Posterior vena cava (tissue), 2 donors: ENCODE results near the gene PAX9. TPM values are rescaled to one million over a fixed set of nuclear protein-coding genes. Genes with fewer than 3 reads are reported as not detected.

Experiments used
- DNase-seq: peaks from one replicate; pipeline ENCODE4 v3.0.0-alpha.2; 2020; ENCODE audit warnings: low spot score
- intact Hi-C, 2 donors: fragments of 100-400 bp; cut with DNase I; formaldehyde crosslinking; loops; one replicate each; pipeline versions ENCODE4 v1.14.1 to v1.14.2; 2022 to 2023
- total RNA-seq, 2 donors: library from RNA; stranded (reverse); fragmentation: NEBNext Ultra II Directional; extraction: Animal tissue kit (Norgen Biotek cat#: 25700); gene quantifications; one replicate each; pipeline ENCODE4 v1.2.1, GENCODE V29; 2021
- donor health status: DM: yes; HTN: yes; CAD: no.
- donor health status: DM: yes; HTN: yes; CAD: no.

PAX9 gene
- total RNA-seq, 2 donors from 2014 or later: 0.10 TPM; not detected in 1

DNA sequence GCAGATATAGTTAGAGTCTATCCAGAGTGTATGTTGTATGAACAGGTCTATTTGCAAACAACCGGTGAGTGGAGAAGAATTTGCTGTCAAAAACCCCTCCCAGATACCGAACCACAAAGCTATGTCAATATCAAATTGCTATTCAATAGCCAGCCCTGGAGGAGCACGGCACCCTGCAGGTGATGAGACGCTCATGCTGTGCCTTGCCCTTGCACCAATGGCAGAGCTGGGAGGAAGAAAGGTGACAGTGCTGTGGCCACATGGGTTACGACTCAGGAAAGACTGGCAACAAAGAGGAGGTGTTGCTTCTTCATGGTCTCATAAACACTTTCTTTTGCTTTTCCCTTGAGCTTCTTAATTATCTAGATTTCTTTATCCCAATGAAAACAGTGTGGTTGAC, 55.7 kb downstream of the PAX9 start:
- intact Hi-C loops: no loop called here
- DNase-seq: no peak

DNA sequence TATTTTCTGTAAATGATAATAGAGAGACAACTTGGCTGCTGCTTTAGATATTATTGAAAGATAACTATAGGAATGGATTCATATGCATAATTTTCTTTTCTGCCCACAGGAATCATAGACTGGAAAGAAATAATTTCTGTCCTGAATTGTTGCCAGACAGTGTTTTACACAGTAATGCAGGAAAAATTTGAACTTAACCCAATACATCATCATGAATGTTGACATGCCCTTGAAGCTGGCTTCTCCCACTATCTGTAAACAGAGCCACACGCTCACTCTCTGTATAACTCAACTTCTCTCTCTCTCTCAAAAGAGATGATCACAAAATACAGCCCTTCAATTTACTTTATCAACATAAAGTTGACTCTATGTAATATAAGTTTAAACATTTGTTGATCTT, 56.6 kb downstream of the PAX9 start:
- intact Hi-C loops: no loop called here
- DNase-seq: no peak

DNA sequence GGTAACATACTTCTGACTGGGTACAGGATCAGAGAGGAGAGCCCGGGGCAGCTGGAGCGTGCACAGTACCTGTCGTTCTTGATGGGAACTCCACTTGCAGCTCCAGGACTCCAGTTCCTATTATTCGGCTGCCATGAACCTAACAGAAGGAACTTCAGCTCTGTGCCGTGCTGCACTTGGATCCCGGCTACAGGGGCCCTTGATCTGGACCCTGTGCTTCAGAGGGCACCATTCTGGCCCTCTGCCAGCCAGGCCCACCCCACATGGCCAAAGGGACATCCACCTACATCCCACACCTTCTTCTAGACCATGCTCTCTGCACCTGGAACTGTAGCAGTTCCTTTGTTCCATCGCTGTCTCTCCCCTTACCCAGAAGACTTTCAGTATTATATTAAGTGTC, 58.2 kb downstream of the PAX9 start:
- DNase-seq: no peak
- intact Hi-C loops: no loop called here

DNA sequence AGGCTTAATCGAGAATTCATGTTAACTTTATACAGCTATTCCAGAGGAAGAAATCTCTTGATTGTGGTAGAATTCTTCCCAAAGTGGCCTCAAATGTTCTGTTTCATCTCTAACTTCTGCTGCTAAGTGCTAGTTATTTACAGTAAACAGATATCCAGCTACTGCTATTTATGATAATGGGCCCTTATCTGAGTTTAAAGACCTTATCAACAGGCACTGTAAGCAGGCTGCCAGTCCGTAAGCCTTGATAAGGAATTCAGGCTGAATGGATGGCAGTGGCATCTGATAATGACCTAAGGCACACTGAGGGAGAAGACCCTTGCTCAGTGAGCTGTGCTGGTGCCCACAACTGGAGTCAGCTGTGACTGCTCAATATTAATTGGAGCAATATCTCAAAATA, 59.0 kb downstream of the PAX9 start:
- intact Hi-C loops: no loop called here
- no peak for DNase-seq

DNA sequence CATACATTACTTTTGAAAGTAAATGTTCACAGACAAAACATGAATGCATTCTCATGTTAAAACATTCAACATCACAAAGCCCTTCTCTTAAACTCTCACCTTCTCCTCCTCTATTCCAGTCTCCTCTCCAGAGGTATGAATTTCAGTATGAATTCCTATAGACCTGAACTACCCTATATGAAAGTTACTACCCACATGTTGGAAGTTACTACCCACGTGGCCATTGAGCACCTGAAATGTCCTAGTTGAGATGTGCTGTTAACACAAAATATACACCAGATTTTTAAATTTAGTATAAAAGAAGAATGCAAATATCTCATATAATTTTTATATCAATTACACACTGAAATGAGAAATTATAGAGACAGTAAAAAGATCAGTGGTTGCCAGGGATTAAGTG, 60.2 kb downstream of the PAX9 start:
- no peak for DNase-seq

DNA sequence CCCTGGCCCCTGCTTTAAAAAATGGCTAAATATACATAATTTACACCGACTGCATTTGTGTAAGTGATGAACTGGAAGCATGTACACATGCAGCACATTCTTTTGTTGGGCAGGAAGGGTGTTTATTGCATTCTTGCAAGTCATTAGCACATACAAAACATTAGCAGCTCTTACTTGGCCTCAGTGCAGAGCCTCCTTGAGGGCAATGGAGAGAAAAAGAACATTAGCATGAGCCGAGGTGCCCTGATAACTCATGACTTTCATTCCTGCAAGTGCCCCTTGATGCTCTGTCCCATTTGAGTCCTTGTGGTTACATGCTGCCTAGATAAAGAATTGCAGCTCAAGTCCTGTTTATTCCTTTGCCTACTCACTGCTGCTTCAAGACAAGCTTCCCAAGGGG, 61.9 kb downstream of the PAX9 start:
- DNase-seq: no peak

More for the DNA sequence above, 60.2 kb downstream of the PAX9 start:
- intact Hi-C loops: no loop called here

DNA sequence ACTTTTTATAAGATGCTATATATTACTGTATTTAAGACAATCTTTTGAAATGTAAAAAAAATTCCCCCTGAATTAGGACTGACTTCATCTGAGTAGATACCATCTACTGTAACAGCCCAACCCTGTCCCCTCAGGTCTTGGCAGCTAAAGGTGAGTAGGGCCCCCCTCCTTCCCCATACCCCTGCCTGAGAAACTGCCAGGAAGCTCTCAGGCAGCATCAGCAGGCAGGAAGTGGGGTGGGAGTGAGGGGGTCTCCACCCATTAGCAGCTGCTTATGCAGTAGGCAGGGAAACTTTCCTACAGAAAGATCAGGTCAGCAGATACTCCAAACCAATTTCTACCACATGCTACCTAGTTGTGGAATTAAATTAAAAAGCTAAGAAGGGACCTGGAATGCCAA, 62.5 kb downstream of the PAX9 start:
- no peak for DNase-seq
- intact Hi-C loops: no loop called here

More for the DNA sequence above, 61.9 kb downstream of the PAX9 start:
- intact Hi-C loops: no loop called here

DNA sequence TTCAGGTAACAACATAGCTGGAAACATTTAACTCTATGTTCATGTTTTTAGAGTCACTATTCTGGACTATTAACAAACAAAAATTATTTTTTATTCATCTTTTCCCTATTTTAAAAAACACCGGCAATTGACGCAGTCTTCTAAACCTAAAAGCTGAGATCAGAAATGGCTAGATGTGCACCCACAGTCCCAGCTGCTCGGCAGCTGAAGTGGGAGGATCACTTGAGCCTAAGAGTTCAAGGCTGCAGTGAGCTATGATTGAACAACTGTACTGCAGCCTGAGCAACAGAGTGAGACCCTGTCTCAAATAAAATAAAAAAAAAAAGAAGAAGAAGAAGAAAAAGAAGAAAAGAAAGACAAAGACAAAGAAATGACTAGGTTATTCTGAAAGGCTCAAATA, 64.5 kb downstream of the PAX9 start:
- DNase-seq: no peak
- intact Hi-C loops: no loop called here

Other genes with a start within 250 kb of the PAX9 start
- not detected for gene NKX2-1, start 141.6 kb upstream of the PAX9 start, total RNA-seq
- not detected for gene NKX2-8, start 79.2 kb upstream of the PAX9 start, total RNA-seq